Measurements from ENCODE around the gene SIK3. TPM values are rescaled to one million over a fixed set of nuclear protein-coding genes. Genes with fewer than 3 reads are reported as not detected.

Gene SIK3
- total RNA-seq, 1 experiment from 2014 or later, result 17.4 TPM

GRCh38 chr11:117023178-117023577, 75.0 kb downstream of the SIK3 start:
- DNase-seq, result no peak
- TF ChIP-seq CTCF (IDR thresholded peaks at IDR 0.05; ENCODE audit: unreplicated experiment), result no peak
- Mint-ChIP-seq H3K4me3 (ENCODE audit: low read depth, unreplicated experiment) (no peak overlapping the region), H3K27me3 (ENCODE audit: unreplicated experiment) (no peaks in the 10 kb centered on the region), H3K4me1 (ENCODE audit: low read depth, unreplicated experiment) (peaks cover 23% of the 10 kb centered on the region), H3K36me3 (ENCODE audit: insufficient read depth, unreplicated experiment) (no peaks in the 10 kb centered on the region), H3K9me3 (ENCODE audit: low read depth, unreplicated experiment) (no peaks in the 10 kb centered on the region), H3K27ac (ENCODE audit: unreplicated experiment) (no peak overlapping the region)
- intact Hi-C loops (cut with micrococcal nuclease; ENCODE audit: unreplicated experiment), result loop anchor here (10.0 kb wide), 1 partner anchor 52 kb away; no protein-coding TSS in a partner anchor
- CTCF ChIA-PET, result no interaction called here
- BruUV-seq (replicated peaks), result no TSS peak

DNA sequence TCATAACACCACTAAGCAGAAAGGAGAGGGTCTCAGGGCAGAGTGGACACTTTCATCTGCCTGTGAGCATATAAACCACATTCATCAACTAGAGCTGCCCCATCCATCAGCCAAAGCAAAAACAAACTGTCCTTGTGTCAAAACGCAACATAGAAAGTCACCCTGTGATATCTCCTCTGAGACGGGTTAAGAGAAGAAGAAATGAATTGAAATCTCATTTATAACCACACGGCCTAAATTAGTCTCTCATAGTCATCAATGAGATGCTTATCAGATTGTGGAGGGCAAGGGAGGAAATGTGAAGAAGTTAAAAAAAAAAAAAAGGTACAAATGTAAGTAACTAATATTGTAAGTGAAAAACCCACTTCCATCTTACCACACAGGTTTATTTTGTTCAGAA, 75.7 kb downstream of the SIK3 start:
- no peak for TF ChIP-seq CTCF (IDR thresholded peaks at IDR 0.05; ENCODE audit: unreplicated experiment)
- Mint-ChIP-seq H3K27ac (ENCODE audit: unreplicated experiment) (no peak overlapping the region), H3K4me3 (ENCODE audit: low read depth, unreplicated experiment) (no peak overlapping the region), H3K4me1 (ENCODE audit: low read depth, unreplicated experiment) (peaks cover 20% of the 10 kb centered on the region), H3K27me3 (ENCODE audit: unreplicated experiment) (no peaks in the 10 kb centered on the region), H3K9me3 (ENCODE audit: low read depth, unreplicated experiment) (no peaks in the 10 kb centered on the region), H3K36me3 (ENCODE audit: insufficient read depth, unreplicated experiment) (no peaks in the 10 kb centered on the region)
- no TSS peak for BruUV-seq (replicated peaks)
- CTCF ChIA-PET, result no interaction called here
- intact Hi-C loops (cut with micrococcal nuclease; ENCODE audit: unreplicated experiment), result loop anchor here (10.0 kb wide), 1 partner anchor 52 kb away; no protein-coding TSS in a partner anchor
- no peak for DNase-seq

GRCh38 chr11:117020869-117021564, 77.2 kb downstream of the SIK3 start:
- no peak for TF ChIP-seq CTCF (IDR thresholded peaks at IDR 0.05; ENCODE audit: unreplicated experiment)
- Mint-ChIP-seq H3K36me3 (ENCODE audit: insufficient read depth, unreplicated experiment) (no peaks in the 10 kb centered on the region), H3K27me3 (ENCODE audit: unreplicated experiment) (no peaks in the 10 kb centered on the region), H3K27ac (ENCODE audit: unreplicated experiment) (no peak overlapping the region), H3K4me1 (ENCODE audit: low read depth, unreplicated experiment) (peaks cover 8% of the 10 kb centered on the region), H3K4me3 (ENCODE audit: low read depth, unreplicated experiment) (no peak overlapping the region), H3K9me3 (ENCODE audit: low read depth, unreplicated experiment) (no peaks in the 10 kb centered on the region)
- no TSS peak for BruUV-seq (replicated peaks)
- intact Hi-C loops (cut with micrococcal nuclease; ENCODE audit: unreplicated experiment), result loop anchor here (10.0 kb wide), 1 partner anchor 54 kb away; no protein-coding TSS in a partner anchor
- DNase-seq, result no peak
- CTCF ChIA-PET, result no interaction called here

- no TSS peak for BruUV-seq (replicated peaks)
- no peak for TF ChIP-seq CTCF (IDR thresholded peaks at IDR 0.05; ENCODE audit: unreplicated experiment)
- H3K36me3 Mint-ChIP-seq (ENCODE audit: insufficient read depth, unreplicated experiment), result no peaks in the 10 kb centered on the region
- H3K4me1 Mint-ChIP-seq (ENCODE audit: low read depth, unreplicated experiment), result peaks cover 5% of the 10 kb centered on the region
- no peaks in the 10 kb centered on the region for H3K9me3 Mint-ChIP-seq (ENCODE audit: low read depth, unreplicated experiment)
- H3K27ac Mint-ChIP-seq (ENCODE audit: unreplicated experiment), result no peak overlapping the region
- DNase-seq, result no peak
- no peaks in the 10 kb centered on the region for H3K27me3 Mint-ChIP-seq (ENCODE audit: unreplicated experiment)
- no peak overlapping the region for H3K4me3 Mint-ChIP-seq (ENCODE audit: low read depth, unreplicated experiment)
- CTCF ChIA-PET, result interaction anchor here (0.6 kb wide), 1 partner anchor 107 kb away, joined by 7 read pairs; no protein-coding TSS in a partner anchor
- intact Hi-C loops (cut with micrococcal nuclease; ENCODE audit: unreplicated experiment), result loop anchor here (10.0 kb wide), 1 partner anchor 55 kb away; no protein-coding TSS in a partner anchor
These were observed 77.9 kb downstream of the SIK3 start for GRCh38 chr11:117020287-117020686.
